ENCODE results near the gene FA2H.

FA2H gene

DNA sequence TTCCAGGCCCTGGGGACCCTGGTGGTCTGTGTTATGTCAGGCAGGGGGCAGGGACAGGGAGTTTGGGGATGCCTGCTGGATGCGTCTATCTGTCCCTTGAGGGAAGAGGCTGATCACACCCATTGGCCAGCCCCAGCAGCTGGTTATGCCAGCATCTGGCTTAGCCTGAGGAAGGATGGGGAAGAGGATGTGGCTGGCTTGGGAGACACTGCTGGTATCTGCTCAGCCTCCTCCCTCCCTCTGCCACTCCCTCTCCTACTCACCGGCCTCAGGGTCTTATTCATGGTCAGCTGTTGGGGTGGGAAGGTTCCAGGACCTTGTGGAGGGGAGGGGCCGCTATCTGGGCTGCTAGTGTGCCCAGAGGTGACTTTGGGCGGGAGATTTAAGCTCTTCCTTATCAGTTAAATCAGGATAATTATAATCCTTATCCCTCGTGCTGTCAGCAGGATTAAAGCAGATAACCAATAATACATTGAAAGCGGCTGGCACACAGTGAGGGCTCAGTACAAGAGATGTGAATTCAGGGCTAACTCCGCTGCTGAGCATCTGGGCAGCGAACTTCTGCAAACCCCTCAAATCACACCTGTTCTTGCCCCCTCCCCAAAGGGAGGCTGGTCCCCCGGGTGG is 38.0 kb downstream of the FA2H start:
- TF ChIP-seq ZNF8 (CRISPR knock-in tag; IDR thresholded peaks at IDR 0.05) (no peak), ZNF70 (CRISPR knock-in tag; IDR thresholded peaks at IDR 0.05) (no peak), RARB (CRISPR knock-in tag; IDR thresholded peaks at IDR 0.05) (no peak), OSR1 (CRISPR knock-in tag; IDR thresholded peaks at IDR 0.05) (no peak), ZFP30 (CRISPR knock-in tag; IDR thresholded peaks at IDR 0.05) (no peak), PPARA (CRISPR knock-in tag; IDR thresholded peaks at IDR 0.05; ENCODE audit: borderline replicate concordance) (no peak), GLIS3 (CRISPR knock-in tag; IDR thresholded peaks at IDR 0.05) (no peak), ESRRG (CRISPR knock-in tag; IDR thresholded peaks at IDR 0.05) (no peak), BACH2 (CRISPR knock-in tag; IDR thresholded peaks at IDR 0.05; ENCODE audit: borderline replicate concordance) (no peak), TOX (CRISPR knock-in tag; IDR thresholded peaks at IDR 0.05; ENCODE audit: borderline replicate concordance) (no peak), ZNF565 (CRISPR knock-in tag; conservative IDR thresholded peaks at IDR 0.05; ENCODE audit: low read depth) (no peak), ZC3H10 (CRISPR knock-in tag; IDR thresholded peaks at IDR 0.05) (no peak), ZFP3 (CRISPR knock-in tag; IDR thresholded peaks at IDR 0.05) (no peak), ARNTL (CRISPR knock-in tag; IDR thresholded peaks at IDR 0.05; ENCODE audit: borderline replicate concordance, low read depth) (no peak), TCF4 (CRISPR knock-in tag; IDR thresholded peaks at IDR 0.05; ENCODE audit: borderline replicate concordance) (no peak), CSDC2 (CRISPR knock-in tag; IDR thresholded peaks at IDR 0.05) (no peak)
- TF ChIP-seq, protein P1, sequence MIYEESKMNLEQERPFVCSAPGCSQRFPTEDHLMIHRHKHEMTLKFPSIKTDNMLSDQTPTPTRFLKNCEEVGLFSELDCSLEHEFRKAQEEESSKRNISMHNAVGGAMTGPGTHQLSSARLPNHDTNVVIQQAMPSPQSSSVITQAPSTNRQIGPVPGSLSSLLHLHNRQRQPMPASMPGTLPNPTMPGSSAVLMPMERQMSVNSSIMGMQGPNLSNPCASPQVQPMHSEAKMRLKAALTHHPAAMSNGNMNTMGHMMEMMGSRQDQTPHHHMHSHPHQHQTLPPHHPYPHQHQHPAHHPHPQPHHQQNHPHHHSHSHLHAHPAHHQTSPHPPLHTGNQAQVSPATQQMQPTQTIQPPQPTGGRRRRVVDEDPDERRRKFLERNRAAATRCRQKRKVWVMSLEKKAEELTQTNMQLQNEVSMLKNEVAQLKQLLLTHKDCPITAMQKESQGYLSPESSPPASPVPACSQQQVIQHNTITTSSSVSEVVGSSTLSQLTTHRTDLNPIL (CRISPR knock-in tag; IDR thresholded peaks at IDR 0.05; ENCODE audit: low read depth): no peak
- TF ChIP-seq, protein P2, sequence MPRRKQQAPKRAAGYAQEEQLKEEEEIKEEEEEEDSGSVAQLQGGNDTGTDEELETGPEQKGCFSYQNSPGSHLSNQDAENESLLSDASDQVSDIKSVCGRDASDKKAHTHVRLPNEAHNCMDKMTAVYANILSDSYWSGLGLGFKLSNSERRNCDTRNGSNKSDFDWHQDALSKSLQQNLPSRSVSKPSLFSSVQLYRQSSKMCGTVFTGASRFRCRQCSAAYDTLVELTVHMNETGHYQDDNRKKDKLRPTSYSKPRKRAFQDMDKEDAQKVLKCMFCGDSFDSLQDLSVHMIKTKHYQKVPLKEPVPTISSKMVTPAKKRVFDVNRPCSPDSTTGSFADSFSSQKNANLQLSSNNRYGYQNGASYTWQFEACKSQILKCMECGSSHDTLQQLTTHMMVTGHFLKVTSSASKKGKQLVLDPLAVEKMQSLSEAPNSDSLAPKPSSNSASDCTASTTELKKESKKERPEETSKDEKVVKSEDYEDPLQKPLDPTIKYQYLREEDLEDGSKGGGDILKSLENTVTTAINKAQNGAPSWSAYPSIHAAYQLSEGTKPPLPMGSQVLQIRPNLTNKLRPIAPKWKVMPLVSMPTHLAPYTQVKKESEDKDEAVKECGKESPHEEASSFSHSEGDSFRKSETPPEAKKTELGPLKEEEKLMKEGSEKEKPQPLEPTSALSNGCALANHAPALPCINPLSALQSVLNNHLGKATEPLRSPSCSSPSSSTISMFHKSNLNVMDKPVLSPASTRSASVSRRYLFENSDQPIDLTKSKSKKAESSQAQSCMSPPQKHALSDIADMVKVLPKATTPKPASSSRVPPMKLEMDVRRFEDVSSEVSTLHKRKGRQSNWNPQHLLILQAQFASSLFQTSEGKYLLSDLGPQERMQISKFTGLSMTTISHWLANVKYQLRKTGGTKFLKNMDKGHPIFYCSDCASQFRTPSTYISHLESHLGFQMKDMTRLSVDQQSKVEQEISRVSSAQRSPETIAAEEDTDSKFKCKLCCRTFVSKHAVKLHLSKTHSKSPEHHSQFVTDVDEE (CRISPR knock-in tag; IDR thresholded peaks at IDR 0.05): no peak
- TF ChIP-seq, protein P3, sequence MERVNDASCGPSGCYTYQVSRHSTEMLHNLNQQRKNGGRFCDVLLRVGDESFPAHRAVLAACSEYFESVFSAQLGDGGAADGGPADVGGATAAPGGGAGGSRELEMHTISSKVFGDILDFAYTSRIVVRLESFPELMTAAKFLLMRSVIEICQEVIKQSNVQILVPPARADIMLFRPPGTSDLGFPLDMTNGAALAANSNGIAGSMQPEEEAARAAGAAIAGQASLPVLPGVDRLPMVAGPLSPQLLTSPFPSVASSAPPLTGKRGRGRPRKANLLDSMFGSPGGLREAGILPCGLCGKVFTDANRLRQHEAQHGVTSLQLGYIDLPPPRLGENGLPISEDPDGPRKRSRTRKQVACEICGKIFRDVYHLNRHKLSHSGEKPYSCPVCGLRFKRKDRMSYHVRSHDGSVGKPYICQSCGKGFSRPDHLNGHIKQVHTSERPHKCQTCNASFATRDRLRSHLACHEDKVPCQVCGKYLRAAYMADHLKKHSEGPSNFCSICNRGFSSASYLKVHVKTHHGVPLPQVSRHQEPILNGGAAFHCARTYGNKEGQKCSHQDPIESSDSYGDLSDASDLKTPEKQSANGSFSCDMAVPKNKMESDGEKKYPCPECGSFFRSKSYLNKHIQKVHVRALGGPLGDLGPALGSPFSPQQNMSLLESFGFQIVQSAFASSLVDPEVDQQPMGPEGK (CRISPR knock-in tag; IDR thresholded peaks at IDR 0.05; ENCODE audit: borderline replicate concordance): no peak
- TF ChIP-seq, protein P4, sequence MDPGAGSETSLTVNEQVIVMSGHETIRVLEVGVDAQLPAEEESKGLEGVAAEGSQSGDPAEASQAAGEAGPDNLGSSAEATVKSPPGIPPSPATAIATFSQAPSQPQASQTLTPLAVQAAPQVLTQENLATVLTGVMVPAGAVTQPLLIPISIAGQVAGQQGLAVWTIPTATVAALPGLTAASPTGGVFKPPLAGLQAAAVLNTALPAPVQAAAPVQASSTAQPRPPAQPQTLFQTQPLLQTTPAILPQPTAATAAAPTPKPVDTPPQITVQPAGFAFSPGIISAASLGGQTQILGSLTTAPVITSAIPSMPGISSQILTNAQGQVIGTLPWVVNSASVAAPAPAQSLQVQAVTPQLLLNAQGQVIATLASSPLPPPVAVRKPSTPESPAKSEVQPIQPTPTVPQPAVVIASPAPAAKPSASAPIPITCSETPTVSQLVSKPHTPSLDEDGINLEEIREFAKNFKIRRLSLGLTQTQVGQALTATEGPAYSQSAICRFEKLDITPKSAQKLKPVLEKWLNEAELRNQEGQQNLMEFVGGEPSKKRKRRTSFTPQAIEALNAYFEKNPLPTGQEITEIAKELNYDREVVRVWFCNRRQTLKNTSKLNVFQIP (CRISPR knock-in tag; IDR thresholded peaks at IDR 0.05; ENCODE audit: borderline replicate concordance, low read depth): no peak
- ATAC-seq: no peak

DNA sequence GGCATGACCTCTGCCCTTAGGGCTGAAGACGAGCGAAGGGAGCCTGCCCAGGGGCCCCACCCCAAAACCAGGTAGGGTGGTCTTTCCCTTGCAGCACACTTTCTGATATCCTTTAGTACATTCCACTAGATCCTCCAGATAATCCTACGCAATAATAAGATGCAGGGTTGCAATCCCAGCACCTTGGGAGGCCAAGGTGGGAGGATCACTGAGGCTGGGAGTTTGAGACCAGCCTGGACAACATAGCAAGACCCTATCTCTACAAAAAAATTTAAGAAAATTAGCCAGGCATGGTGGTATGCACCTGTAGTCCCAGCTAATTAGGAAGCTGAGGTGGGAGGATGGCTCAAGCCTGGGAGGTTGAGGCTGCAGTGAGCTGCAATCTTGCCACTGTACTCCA is 39.1 kb downstream of the FA2H start:
- TF ChIP-seq SNAI2 (CRISPR knock-in tag; IDR thresholded peaks at IDR 0.05) (no peak), ISL1 (CRISPR knock-in tag; IDR thresholded peaks at IDR 0.05) (no peak), PPARA (CRISPR knock-in tag; IDR thresholded peaks at IDR 0.05; ENCODE audit: borderline replicate concordance) (no peak), RARB (CRISPR knock-in tag; IDR thresholded peaks at IDR 0.05) (no peak), ZC3H10 (CRISPR knock-in tag; IDR thresholded peaks at IDR 0.05) (no peak), ZFP3 (CRISPR knock-in tag; IDR thresholded peaks at IDR 0.05) (no peak), ESRRG (CRISPR knock-in tag; IDR thresholded peaks at IDR 0.05) (no peak), TCF4 (CRISPR knock-in tag; IDR thresholded peaks at IDR 0.05; ENCODE audit: borderline replicate concordance) (no peak), OSR1 (CRISPR knock-in tag; IDR thresholded peaks at IDR 0.05) (no peak), BACH2 (CRISPR knock-in tag; IDR thresholded peaks at IDR 0.05; ENCODE audit: borderline replicate concordance) (no peak), GLIS3 (CRISPR knock-in tag; IDR thresholded peaks at IDR 0.05) (no peak), TOX (CRISPR knock-in tag; IDR thresholded peaks at IDR 0.05; ENCODE audit: borderline replicate concordance) (no peak), ZNF565 (CRISPR knock-in tag; conservative IDR thresholded peaks at IDR 0.05; ENCODE audit: low read depth) (no peak), CSDC2 (CRISPR knock-in tag; IDR thresholded peaks at IDR 0.05) (no peak), ARNTL (CRISPR knock-in tag; IDR thresholded peaks at IDR 0.05; ENCODE audit: borderline replicate concordance, low read depth) (no peak), ZFP30 (CRISPR knock-in tag; IDR thresholded peaks at IDR 0.05) (no peak), ZNF70 (CRISPR knock-in tag; IDR thresholded peaks at IDR 0.05) (no peak)
- TF ChIP-seq, protein P5, sequence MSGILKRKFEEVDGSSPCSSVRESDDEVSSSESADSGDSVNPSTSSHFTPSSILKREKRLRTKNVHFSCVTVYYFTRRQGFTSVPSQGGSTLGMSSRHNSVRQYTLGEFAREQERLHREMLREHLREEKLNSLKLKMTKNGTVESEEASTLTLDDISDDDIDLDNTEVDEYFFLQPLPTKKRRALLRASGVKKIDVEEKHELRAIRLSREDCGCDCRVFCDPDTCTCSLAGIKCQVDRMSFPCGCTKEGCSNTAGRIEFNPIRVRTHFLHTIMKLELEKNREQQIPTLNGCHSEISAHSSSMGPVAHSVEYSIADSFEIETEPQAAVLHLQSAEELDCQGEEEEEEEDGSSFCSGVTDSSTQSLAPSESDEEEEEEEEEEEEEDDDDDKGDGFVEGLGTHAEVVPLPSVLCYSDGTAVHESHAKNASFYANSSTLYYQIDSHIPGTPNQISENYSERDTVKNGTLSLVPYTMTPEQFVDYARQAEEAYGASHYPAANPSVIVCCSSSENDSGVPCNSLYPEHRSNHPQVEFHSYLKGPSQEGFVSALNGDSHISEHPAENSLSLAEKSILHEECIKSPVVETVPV (CRISPR knock-in tag; IDR thresholded peaks at IDR 0.05): no peak
- TF ChIP-seq, protein P4 (CRISPR knock-in tag; IDR thresholded peaks at IDR 0.05; ENCODE audit: borderline replicate concordance, low read depth): no peak
- TF ChIP-seq, protein P1 (CRISPR knock-in tag; IDR thresholded peaks at IDR 0.05; ENCODE audit: low read depth): no peak
- ATAC-seq: no peak

All from SK-N-SH treated with all-trans-retinoic acid at 6 μM for 48 hours (cell line).